HG03520 (cell line): Measurements from ENCODE around the gene CTIF.

ENCODE experiments used
- ATAC-seq: cut with Tn5 transposase; IDR thresholded peaks from one replicate; pipeline ENCODE4 v1.9.1; 2021; ENCODE audit warnings: mild to moderate bottlenecking, moderate library complexity; ENCODE audit not compliant: unreplicated experiment

Gene CTIF

GRCh38 chr18:48721312-48721711, 182.5 kb downstream of the CTIF start:
- ATAC-seq: no peak

GRCh38 chr18:48723016-48723415, 184.2 kb downstream of the CTIF start:
- no peak for ATAC-seq

- ATAC-seq: no peak
Measured at GRCh38 chr18:48723837-48724236, 185.0 kb downstream of the CTIF start.

GRCh38 chr18:48724442-48724841, 185.6 kb downstream of the CTIF start:
- no peak for ATAC-seq

GRCh38 chr18:48724939-48725338, 186.1 kb downstream of the CTIF start:
- no peak for ATAC-seq

- ATAC-seq: no peak
Measured at GRCh38 chr18:48725562-48725961, 186.7 kb downstream of the CTIF start.

- ATAC-seq: no peak
Measured at GRCh38 chr18:48727681-48728080, 188.8 kb downstream of the CTIF start.

GRCh38 chr18:48728204-48728833, 189.5 kb downstream of the CTIF start:
- ATAC-seq: no peak

- ATAC-seq: no peak
Measured at GRCh38 chr18:48729404-48729803, 190.6 kb downstream of the CTIF start.

GRCh38 chr18:48730010-48730409, 191.2 kb downstream of the CTIF start:
- no peak for ATAC-seq

GRCh38 chr18:48732767-48733424, 194.1 kb downstream of the CTIF start:
- no peak for ATAC-seq

GRCh38 chr18:48733643-48734253, 194.9 kb downstream of the CTIF start:
- no peak for ATAC-seq

- ATAC-seq: no peak
Measured at GRCh38 chr18:48734460-48734859, 195.6 kb downstream of the CTIF start.

- ATAC-seq: no peak
Measured at GRCh38 chr18:48735080-48735676, 196.3 kb downstream of the CTIF start.

- ATAC-seq: no peak
Measured at GRCh38 chr18:48735681-48736255, 196.9 kb downstream of the CTIF start.

GRCh38 chr18:48736321-48737260, 197.8 kb downstream of the CTIF start:
- ATAC-seq: no peak

- no peak for ATAC-seq
Measured at GRCh38 chr18:48739266-48740067, 200.6 kb downstream of the CTIF start.

GRCh38 chr18:48740068-48740440, 201.2 kb downstream of the CTIF start:
- no peak for ATAC-seq

GRCh38 chr18:48740851-48741485, 202.1 kb downstream of the CTIF start:
- ATAC-seq: no peak
